SK-N-MC (cell line): ENCODE results near the gene AFF3.

ENCODE experiments used
- EZH2 ChIP-seq: fragments of 200-600 bp; sonication (generic); IDR thresholded peaks from one replicate; pipeline ENCODE4 v1.6.1; 2017; ENCODE audit warnings: antibody characterized with exemption
- POLR2AphosphoS5 ChIP-seq: IDR thresholded peaks from 2 replicates; pipeline ENCODE4 v1.6.1; 2012; ENCODE audit warnings: mild to moderate bottlenecking, low read depth, low read length, borderline replicate concordance

DNA sequence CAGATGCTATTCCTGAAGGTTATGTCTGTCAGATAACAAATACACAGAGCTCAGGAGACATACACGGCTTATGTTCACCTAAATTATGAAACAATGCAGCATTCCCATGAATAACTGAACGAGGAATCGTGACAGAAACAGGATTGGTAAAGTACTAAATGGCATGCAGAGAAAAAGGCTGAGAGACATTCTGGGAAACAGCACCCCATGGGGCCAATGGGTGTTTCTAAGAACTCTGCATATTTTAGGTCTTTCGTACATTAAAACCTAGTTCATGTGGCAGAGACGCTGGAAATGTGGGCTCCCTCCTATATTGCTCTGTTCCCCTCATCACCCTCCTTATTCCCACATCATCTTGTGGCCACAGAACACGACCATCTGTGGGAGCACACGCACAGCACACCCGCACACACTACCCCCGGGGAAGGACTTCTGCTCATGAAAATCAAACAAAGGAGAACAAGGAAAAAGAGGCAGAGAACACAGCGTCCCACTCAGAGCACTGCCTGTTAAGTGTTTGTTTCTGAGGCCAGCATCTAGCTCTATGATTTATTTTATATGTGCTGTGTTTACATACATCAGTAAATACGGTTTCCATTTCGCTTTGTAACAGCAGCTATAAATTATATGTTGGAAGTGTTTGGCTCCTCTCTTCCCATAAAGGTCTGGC lies 143.6 kb downstream of the AFF3 start:
- TF ChIP-seq POLR2AphosphoS5 = no peak
- no peak for TF ChIP-seq EZH2
